HS-5 (cell line): ENCODE results near the gene TPD52L1.

Experiments used
- DNase-seq: peaks from one replicate; pipeline ENCODE4 v3.0.0-alpha.2; 2012; ENCODE audit warnings: low read depth

The TPD52L1 gene

DNA sequence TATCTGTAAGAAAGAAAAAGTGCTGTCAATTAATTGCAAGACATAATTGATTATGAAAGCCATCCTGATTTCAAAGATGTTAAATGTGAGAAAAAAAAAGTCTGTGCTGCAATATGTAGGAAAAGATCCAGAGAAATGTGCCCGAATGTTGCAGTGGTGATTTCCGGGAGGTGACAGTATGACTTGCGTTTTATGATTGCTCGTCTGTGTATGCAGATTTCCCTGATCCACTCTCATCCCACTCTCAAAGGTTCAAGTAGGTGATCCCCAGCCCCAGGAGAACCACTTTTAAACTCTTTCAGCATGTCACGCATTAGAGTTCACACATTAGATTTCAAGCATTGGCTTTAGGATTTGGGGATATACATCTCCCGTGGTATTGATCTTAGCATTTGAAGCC, 57.8 kb downstream of the TPD52L1 start:
- no peak for DNase-seq

DNA sequence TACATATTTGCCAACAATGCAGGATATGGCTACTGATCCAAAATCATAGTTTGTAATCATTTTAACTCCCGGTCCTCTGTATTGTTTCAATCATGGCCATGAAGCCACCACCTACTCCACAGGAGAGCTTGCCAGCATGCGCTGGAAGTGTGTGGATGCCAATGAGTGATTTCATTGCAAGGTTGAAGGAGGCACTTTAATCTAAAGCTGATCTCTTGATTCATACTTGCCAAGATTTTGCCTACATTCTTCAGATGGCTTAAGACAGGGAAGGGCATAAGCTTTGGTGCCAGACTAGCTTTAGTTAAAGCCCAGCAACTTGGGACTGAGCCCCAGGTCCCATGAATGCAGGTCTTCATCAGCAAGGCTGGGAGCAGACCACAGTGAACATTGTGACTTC, 58.8 kb downstream of the TPD52L1 start:
- no peak for DNase-seq

GRCh38 chr6:125213939-125214338, 60.4 kb downstream of the TPD52L1 start:
- DNase-seq, result no peak

GRCh38 chr6:125215252-125215819, 61.8 kb downstream of the TPD52L1 start:
- no peak for DNase-seq

DNA sequence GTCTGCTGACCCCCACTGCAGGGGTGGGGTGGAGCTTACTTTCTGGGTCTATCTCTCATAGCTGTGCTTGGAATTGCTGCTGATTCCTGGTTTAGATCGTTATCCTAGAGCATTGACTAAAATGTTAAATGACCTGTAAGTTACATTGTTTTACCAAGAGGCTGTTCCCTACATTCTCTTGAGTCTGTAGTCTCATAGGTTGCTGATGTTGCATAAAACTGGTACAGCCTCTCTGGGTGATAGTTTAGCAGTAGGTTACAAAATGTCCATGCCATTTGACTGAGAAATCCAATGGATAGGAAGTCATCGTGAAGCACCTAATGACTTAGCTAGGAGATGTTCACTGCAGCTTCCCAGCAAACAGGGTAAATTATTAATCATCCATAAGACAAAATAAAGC, 62.4 kb downstream of the TPD52L1 start:
- no peak for DNase-seq

- DNase-seq, result no peak
Observed at GRCh38 chr6:125217369-125217768, 63.8 kb downstream of the TPD52L1 start.

- DNase-seq, result no peak
Observed at GRCh38 chr6:125217992-125218391, 64.4 kb downstream of the TPD52L1 start.

DNA sequence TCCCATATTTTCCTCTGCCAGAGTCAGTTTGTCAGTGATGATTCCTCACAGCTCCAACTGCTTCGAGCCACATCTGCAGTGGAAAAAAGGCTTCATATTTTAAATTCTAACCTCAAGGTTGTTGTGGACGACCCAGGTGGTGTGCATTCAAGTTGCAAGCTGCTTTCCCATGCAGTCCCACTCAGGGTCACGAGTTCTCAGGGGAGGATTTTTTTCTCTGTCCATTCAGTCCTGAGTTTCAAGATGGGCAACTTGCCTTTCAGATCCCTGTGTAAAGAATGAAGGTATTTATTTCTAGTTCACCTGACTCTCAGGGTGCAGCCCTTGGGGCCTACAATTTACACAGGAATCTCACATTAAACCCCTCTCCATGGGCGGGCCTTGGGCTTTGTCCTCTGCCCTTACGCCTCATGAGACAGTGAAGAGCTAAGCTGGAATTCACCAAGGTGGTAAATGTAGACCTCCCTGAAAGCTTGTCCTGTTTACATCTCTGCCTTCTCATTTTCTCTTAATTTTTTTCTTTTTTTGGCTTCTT, 65.9 kb downstream of the TPD52L1 start:
- DNase-seq, result no peak

DNA sequence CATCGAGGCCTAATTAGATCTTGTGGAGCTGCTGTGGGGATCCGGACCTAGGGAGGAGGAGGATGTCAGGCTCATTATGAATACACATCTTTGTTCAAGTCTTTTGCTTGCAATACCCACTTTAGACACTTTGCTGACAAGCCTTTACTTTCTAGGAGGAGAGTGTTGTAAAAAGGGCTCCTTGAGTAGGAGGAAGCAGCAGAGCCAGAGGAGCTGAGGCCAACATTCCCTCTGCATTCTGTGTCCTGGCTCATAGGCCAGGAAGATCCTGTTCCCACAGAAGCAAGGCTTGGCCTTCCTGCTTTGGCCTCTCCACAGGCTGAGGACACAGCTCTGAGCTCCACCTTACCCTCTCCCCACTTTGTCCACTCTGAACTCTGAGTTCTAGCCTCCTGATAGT, 67.1 kb downstream of the TPD52L1 start:
- DNase-seq, result no peak

DNA sequence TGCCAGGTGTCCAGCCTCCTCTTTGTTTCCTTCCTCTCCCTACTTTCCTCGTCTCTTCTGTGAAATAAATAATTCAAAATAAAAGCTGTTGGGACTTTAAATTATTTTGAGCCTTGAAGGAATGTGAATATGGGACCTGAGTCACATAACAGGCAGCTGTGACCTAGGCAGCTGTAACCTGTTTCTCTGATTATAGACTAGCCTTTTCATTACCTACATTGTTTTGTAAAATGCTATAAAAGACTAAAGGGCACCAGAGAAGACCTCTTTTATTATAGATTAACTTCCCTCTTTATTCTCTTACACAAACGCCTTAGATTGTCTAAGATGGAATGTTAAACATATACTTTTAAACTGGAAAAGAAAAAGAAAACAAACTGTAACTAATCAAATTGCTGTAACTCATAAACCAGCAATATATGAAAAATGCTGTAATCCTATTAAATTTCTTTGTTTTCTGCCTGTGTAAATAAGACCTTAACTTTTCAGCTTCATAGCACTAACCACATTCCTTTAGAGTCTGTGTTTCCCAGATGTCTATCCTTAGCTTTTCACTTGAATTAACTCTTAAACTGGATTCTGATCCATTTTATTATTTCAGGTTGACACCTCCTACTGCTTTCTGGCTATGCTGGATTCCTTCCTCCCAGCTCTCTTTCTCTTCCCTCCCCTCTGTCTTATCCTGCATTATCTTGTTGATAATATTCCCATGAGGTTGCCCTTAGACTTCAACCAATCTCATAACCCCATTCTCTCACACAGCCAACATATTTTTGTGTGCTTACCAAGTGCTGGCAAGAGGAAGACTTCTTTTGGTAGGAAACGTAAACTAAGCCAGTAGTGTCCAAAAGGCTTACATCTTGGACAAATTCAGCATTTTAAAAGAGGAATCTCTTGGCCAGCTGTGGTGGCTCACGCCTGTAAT, 69.2 kb downstream of the TPD52L1 start:
- no peak for DNase-seq

GRCh38 chr6:125224231-125224861, 70.8 kb downstream of the TPD52L1 start:
- no peak for DNase-seq

DNA sequence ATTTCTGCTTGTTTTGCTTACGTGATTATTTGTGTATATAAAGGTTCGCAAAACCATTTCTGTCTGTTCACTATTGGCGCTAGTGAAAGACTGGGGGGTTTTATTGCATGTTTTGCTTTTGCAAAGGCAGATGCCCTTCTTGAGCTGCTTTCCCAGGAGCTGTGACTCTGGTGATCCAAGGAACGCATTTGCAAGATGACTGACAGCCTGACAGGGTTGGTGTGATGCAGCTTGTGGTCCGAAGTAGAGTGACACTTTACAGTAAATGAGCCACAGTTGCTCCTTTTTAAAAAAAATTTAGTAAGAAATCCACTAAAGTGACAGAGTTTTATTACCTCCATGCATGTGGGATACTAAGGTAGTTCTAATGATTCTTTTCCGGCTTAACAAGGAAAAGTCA, 73.7 kb downstream of the TPD52L1 start:
- DNase-seq, result no peak

DNA sequence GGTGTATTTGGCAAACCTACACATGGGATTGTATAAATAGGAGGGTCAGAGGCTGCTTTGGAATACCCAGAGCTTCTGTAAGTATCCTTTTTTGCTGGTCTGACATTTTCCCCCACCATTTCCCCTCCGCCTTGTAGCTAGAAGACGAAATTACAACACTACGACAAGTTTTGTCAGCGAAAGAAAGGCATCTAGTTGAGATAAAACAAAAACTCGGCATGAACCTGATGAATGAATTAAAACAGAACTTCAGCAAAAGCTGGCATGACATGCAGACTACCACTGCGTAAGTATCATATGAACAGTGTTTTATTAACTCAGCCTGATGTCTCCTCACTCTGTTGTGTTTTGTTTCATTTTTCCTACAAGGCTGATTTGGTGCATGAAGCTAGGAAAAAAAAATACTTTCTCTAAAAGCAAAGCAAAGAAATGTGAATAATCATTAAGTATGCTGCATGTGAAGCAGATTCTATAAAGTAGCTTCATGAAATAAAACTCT, 75.5 kb downstream of the TPD52L1 start:
- DNase-seq, result no peak

DNA sequence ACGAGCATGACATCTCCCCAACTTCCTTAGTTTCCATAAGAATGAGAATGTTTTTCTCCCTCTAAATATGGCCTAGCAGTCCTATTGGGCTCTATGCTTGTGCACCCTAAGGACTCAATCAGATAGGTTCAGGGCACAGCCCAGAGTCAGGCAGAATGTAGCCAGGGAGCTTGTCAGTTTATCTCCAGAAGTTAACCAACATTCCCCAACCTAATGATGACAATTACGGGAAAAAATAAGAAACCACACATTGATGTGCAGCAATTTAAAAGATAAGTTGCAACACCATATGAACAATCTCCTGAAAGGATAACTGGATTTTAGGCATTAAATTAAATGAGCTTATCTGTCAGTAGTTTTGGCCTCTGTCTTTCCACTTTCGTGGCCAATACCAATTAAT, 77.1 kb downstream of the TPD52L1 start:
- DNase-seq, result no peak

- no peak for DNase-seq
Observed at GRCh38 chr6:125231133-125231532, 77.6 kb downstream of the TPD52L1 start.

DNA sequence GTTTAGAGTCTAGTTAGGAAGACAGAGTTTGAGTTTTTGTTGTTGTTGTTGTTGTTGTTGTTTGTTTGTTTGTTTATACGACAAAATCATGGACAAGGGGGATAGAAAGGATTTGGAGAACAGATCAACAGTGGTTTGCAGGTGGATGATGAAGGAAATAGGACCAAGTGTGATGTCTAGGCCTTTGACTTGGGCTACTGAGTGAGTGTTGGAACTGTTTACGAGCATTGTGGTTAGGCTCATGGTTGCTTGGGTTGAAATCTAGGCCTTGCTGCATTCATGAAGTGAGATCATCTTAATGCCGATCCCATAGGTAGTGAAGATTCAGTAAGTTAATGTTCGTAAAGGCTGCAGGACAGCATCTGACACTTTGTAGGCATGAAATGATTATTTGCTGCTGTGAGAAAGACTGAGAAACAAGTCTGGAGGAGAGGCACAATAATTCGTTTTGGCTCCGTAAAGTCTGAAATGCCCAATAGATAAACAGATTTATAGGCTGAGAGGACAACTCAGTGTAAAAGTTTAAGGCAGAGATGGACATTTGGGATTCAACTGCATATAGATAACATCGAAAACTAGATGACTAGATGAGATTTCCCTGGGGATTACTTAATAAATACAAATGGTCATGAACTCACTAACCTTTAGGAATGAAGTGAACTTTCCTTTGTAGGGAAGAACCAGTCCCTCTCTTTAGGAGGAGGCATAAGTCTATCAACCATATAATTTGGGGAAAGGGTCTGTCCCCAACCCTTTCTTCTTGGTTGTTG, 78.2 kb downstream of the TPD52L1 start:
- no peak for DNase-seq

DNA sequence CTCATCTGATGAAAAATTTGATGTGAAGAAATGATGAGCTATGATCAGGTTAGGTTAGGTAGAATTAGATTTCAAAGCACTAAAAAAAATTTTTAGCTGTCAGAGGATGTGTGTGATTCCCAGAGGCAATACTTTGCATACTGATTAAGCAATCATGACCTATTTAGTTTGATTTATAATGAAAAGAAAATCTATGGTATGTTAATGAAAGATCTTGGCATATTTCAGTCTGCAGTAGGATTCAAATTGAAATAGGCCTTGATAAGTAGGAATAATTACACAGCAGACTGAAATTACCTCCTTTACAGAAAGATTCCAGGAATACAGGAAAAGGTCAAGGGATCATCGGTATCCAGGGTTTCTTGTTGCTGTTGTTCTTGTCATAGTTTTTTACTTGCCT, 78.9 kb downstream of the TPD52L1 start:
- DNase-seq, result no peak

- DNase-seq, result no peak
Observed at GRCh38 chr6:125233202-125233601, 79.6 kb downstream of the TPD52L1 start.

DNA sequence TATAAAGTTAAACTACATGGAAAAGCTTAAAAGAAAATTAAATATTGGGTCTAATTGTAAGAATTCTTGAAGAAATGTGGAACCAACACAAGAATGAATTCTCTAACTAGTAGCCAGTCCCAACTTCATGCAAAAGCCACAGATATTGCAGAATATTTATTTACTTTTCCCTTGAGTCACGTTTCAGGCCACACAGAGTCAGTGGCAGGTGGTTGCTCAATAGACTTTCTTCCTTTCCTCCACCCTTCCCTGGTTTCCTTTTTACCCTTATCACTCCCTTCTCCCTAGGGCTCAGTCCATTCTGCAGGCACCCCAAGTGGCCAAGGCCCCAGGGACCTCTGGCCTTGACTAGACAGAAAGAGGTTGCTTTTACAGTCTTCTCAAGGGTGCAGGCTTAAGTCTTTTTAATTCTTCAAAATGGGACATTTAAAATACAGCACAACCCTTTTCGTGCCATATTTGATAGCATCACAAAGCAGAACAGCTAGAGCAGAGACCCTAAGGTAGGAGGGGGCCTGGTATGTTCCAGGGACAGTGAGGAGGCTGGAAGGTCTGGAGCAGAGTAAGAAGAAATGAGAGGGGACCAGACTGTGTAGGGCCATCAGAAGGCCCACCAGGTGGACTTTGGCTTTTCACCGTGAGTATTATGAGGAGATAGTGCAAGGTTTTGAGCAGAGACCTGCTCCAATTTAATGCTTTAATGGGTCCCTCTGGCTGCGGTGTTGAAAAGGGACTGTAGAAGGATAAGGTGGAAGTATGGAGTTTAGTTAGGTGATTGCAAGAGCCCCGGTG, 83.2 kb downstream of the TPD52L1 start:
- DNase-seq, result no peak

DNA sequence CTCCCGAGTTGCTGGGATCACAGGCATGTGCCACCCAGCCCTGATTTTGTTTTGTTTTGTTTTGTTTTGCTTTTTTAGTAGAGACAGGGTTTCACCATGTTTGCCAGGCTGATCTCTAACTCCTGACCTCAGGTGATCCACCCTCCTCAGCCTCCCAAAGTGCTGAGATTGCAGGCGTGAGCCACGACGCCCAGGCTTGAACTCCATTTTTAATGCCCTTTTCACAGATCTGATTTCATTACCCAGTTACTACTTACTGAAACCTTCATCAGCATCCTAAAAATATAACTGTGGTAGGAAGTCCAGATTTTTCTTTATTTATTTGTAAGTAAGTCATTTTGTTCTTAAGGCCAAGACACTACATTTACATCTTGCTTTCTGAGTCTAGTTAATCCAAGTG, 84.2 kb downstream of the TPD52L1 start:
- DNase-seq, result no peak

DNA sequence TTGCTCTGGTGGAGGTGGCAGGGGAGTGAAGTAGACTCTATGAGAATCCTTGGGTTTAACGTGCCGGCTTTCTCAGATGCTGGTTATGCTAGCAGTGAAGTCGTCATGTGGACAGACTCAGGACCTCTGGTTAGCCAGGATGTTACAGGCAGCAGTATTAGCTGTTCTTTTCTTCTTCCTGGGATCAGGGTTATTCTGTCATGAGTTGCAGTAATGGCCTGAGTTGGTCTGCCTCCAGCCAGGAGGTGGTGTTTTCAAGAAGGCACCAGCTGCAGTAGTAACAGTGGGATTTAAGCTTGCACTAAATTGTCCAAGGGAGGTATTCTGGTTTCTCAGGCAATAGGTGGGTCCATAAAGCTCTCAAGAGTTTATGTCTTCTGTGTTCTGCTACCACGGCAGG, 91.5 kb downstream of the TPD52L1 start:
- no peak for DNase-seq
